HG03457 (cell line): ENCODE measurements around the gene GRIK1.
"Not testable (repeated sequence)": the region's sequence is repeated elsewhere in the genome, so short reads cannot be mapped to it uniquely, and the experiment has no call there.

Source experiments
- ATAC-seq: cut with Tn5 transposase; IDR thresholded peaks from one replicate; pipeline ENCODE4 v1.9.1; 2021; ENCODE audit warnings: moderate number of reproducible peaks; ENCODE audit not compliant: unreplicated experiment

The GRIK1 gene

DNA sequence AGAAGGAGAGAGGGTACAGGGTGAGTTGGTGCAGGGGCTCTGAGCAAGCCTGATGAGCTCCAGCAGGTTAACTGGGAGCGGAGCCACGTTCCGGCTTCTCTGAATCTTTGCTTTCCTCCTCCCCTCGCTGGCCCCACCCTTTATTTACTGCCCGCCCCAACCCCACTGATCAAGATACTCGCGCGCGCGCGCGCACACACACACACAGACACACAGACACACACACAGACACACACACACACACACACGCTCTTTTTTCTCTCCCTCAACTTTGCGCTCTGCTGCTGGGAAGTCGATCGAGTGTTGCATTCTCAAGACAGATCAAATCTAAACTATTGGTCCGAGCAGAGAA, at the start of gene GRIK1:
GRIK1 (minus strand) TSS at position 73 of the 352 bp plus-strand sequence.
- no peak for ATAC-seq

DNA sequence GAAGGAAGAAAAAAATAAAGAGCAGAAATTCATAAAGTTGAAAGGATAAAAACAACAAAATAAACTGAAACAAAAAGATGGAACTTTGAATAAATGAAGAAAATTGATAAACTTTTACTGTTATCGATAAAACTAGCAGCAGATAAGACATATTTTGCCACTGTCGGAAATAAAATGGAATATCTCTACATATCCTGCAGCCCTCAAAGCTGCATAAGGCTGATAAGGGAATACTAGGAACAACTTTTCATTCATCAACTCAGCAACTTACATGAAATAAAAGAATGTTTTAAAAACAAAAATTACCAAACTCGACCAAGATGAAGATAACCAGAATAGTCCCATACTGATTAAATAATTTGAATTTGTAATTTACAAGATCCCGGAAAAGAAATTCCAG, 48.0 kb upstream of the GRIK1 start:
- no peak for ATAC-seq

DNA sequence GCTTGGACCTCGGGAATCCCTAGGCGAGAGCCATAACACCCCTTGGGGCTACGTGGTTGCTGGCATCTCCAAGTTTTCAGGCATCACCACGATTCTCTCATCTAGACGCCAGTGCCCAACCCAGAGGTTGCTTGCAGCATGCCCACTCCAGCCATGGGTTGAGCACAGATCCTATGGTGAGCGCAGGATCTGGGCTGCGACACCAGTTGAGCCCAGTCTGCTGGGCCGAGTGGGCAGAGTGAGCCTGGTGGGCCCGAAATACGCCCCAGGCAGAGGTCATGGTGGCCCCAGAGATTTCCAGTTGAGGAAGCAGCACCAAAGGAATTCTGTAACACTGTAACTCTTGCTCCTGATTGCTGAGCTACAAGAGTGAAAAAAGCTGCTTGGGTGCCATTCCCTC, 46.1 kb upstream of the GRIK1 start:
- ATAC-seq = no peak

DNA sequence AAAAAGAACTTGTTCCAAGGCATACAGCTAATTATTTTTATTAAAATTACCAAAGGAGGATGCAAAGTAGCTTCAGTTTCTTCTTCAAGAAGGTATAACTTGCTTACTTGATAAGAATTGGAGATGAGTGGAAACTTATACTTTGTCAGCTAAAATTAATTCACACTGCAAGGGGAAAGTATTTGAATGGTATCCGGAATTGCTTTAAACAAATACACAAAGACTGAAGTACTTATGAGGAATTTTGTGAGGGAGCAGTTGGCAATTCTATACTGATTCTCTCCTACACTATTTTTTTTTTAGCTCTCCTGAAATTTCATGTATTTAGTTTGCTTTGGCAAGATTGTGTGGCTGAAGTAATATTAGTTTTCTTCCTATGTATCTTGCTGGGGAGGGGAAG, 39.2 kb upstream of the GRIK1 start:
- no peak for ATAC-seq

DNA sequence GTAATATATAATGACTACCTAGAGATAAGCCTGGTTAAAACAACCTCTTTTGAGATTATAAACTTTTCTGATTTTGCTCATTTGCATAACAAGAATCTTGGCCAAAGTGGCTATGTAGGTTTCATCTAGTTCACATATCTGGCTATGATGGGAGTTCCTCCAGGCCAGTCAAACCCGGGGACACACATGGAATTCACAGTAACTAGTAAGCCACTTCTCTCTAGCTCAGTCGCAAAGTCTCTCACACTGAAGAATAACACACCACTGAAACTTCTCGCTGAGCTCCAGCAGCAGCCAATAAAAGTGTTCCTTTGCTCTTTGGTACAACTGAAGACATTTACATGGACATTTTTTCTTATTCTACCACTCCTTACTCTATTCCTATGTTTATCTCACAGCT, 36.0 kb upstream of the GRIK1 start:
- ATAC-seq = no peak

DNA sequence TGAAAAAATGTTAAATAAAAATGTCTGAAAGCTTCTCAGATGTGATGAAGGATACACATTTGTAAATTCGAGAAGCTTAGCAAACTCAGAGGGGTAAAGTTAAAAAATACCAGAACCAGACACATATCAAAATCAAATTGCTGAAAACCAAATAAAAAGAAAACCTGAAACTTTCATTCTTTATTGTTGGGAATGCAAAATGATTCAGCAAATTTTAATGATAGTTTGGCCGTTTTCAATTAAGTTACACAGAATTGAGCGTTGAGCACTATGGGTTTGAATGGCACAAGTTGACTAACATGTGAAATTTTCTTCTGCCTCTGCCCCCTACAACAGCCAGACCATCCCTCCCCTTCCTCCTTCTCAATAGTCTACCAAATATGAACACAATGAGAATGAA, 33.5 kb upstream of the GRIK1 start:
- no peak for ATAC-seq

DNA sequence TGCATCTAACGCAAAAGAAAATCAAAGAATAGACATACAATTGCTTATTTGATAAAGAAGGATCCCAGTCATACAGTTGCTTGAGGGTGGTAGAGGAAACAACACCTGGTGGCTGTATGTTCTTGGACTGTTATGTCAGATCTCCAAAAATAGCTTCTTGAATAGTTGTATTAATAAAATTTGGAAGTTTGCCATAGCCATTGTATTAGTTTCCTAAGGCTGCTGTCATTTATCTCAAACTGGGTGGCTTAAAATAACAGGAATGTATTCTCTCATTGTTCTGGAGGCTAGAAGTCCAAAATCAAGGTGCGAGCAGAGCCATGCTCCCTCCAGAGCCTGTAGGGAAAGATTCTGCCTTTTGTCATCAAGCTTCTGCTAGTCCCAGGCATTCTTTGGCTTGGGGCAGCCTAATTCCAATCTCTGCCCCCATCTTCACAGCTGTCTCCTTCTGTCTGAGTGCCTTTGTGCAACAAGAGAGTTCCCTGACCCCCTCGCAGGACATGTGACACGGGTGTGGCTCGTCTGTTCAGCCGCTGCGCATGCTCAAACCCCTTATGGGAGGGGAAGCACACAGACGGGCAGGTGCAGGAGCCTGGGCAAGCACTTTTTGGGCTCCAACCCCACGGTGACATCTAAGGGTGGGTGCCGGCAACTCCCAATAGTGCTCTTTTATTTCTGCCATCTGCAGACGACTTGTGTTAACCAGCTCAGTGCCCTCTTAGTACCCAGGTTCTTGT, 21.7 kb upstream of the GRIK1 start:
- ATAC-seq = no peak

DNA sequence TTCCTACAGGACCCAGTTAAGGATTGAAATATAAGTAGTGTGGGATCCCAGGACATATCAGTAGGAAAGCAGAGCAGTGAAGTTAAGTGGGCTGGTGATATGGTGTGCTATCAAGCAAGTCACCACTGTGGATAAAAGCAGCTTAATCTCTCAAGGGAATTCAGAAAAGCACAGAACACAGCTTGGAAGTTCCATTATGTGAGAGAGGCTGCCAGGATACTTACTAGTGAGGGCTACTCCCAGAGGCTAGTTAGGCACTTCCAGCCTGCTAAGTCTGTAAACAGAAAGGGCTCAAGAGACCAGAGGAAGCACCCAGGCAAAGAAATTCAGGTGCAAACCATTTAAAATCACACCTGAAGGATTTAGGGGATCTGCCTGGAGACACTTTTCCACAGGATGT, 18.8 kb upstream of the GRIK1 start:
- ATAC-seq = no peak

DNA sequence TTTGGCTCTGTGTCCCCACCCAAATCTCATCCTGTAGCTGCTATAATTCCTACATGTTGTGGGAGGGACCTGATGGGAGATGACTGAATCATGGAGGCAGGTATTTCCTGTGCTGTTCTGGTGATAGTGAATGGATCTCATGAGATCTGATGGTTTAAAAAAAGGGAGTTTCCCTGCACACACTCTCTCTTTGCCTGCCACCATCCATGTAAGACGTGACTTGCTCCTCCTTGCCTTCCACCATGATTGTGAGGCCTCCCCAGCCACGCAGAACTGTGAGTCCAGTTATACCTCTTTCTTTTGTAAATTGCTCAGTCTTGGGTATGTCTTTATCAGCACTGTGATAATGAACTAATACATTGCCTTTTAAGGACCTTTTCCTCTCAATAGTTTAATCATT, 18.2 kb upstream of the GRIK1 start:
- not testable (repeated sequence) for ATAC-seq

DNA sequence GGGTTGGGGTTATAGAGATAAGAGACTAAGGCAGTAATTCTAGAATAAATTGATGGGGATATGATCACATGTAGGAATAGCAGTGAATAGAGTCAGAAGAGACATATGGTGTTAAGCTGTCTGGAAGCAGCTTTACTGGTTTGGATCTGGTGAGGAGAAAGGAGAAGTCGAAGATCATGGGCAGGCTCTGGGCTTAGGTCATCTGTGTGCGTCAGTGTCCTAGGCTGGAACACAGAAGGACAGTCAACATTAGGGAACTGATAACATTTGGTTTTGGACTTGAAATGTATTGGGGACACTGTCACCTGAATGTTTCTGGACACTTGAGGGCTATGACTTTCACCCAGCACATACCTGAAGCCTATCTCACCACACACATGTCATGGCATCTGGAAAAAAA, 13.9 kb upstream of the GRIK1 start:
- ATAC-seq = no peak

DNA sequence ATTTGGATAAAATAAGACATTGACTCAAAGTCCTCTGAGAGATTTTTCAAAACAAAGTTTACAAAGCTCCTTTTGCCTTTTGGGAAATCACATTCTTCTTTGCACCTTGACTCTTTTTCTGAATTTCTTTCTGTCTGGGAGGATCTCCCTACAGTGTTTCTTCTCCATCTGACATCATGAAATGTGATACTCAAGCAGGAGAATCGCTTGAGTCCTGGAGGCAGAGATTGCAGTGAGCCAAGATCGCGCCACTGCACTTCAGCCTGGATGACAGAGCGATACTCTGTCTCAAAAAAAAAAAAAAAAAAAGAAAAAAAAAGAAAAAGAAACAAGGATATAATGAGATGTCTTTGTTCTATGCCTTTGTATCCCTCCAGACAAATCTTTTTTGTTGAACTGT, 13.3 kb upstream of the GRIK1 start:
- ATAC-seq = no peak

DNA sequence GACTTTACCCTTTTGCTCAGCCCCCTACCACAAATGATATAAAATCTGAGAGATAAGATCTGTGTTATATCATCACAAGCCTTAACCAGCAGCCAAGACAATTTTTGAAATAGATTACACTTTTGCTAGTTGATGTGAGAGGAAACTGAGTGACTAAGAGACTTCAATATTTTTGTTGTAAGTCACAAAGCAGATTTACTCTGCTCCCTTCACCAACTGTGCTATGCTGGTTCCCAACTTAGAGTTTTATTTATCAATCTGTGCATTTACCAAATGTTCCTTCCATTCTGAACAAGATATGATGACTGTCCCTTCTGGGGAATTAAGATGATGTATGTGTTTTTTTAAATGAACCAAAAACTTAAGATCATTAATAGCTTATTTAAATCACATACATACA, 12.1 kb upstream of the GRIK1 start:
- no peak for ATAC-seq

DNA sequence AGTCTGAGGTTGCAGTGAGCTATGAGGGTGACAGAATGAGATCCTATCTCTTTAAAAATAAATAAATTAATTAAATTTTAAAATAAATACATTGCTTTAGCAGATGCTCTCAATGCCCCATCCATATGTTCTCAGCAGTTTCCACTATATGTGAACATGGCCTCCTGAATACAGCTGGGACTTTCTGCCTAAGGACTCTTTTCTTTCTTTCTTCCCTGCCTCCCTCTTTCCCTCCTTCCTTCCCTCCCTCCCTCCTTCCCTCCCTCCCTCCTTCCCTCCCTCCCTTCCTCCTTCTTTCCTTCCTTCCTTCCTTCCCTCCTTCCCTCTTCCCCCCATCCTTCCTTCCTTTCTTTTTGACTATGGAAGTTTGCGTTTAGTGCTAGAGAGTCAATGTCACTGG, 10.2 kb upstream of the GRIK1 start:
- no peak for ATAC-seq

DNA sequence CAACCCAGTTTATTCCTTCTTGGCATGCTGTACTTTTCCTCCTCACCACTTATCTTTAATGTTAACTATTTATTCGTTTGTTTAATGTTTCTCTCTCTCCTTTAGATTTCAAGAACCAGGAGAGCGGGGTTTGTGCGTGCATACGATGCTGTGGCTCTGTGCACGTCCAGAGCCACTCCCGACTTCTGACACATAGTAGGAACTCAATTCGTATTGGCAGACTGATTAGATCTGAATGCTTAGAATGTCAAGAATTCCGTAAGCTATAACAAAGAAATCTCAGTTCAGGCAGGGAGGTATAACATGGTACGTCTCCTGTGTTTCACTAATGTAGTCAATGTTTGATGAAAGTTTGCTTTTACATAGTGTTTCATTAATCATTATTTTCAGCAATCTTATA, 7.3 kb upstream of the GRIK1 start:
- no peak for ATAC-seq

DNA sequence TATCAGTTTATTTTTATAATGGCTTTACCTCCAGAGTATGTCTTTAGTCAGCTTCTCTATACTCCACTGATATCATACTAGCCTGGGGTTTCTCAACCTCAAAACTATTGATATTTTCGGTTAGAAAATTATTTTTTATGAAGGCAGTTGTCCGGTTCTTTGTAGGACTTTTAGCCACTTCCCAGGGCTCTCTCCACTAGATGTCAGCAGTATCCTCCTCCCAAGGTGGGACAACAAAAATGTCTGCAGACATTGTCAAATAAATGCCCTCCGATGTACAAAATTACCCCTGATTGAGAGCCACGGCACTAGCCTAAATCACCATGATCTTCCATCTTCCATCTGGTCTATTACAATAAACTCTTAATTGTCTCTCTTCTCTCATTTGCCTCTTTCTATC, 4.1 kb upstream of the GRIK1 start:
- ATAC-seq = no peak

DNA sequence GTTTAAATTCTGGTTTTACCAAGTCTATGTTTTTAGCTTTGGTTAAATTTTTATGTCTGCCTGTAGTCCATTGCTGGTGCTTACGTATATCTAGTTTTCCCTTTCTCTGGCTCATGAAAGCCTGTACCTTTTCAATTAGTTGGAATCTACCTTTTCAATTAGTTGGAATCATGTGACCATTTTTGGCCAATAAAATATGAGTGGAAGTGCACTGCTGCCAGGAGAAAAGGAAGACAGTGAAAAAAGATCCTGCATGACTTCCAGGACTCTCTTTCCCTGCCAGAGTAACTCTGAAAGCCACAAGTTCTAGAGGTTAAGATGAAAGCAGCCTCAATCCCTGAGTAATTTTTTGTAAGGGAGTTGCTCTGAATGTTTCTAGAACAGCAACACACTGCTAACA, 2.2 kb upstream of the GRIK1 start:
- ATAC-seq = no peak

DNA sequence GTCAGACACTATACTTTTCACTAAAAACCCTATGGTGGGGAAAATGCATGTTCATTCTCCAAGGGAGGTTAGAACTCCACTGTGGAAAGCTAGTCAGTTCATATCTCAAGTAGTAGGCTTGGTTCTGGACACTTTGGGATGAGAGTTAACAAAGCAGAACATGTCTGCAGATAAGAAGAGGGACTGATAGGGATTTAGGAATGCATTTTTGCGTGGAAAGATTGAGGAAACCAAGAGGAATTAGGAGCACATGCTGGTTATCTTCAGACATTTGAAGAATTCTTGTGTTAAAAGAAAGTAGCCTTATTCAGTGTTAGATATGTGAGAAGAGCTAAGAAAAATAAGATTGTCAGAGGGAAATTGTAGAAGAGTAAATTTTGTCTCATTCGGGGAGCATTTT, 1.2 kb upstream of the GRIK1 start:
- ATAC-seq = no peak

DNA sequence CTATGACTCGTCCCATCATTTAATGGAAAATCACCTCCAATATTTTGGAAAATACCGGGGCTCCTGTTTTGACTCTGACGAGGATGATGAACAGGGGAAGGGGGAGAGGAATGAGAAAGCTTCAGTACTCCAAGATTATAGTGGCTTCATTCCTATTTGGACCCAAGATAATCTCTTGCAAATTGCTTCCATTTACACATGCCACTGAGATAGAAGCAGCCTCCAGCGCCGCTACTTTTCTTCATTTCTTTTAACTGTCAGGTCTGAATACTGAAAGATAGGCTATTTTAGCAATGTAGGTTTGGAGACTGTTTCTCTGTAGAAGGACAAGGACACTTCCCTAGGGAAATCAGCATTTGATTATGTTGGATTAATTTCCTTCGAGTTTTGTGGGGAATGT, 565 bp upstream of the GRIK1 start:
- ATAC-seq = no peak

DNA sequence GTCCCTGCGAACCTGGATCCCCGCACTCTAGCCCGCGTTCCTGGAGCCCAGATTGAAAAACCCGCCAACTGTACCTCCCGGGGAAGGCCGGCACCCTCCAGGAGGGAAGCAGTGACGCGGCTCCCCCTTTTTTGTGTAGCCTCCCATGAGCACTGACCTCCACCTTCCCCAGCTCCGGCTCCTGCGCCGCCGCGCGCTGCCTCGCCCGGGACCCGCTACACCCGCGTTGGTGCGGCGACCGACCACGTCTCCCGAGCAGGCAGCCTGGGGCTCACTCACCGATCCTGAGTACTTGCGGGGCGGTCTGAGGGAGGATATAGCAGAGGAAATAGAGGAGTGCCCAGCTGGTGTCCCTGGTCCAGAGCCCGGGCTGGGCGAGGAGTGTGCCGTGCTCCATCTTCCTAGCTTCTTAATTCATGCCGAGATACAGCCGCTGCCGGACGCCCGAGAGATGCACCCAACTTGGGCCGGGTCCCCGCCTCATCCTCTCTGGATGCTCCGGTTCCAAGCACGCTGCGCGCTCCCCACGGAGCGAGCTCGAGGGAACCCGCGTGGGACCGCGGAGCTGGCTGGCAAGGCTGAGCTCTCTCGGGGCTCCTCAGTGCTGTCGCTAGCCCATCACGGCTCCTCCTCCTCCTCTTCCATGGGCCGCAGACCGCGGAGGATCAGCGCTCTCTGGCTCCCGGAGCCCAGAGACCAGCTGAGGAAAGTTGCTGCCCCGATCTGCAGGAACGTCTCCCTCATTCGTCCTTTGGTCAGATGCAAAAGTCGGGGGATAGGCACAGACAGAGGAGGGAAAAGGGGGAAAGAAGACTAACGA, 482 bp downstream of the GRIK1 start:
- ATAC-seq = no peak

DNA sequence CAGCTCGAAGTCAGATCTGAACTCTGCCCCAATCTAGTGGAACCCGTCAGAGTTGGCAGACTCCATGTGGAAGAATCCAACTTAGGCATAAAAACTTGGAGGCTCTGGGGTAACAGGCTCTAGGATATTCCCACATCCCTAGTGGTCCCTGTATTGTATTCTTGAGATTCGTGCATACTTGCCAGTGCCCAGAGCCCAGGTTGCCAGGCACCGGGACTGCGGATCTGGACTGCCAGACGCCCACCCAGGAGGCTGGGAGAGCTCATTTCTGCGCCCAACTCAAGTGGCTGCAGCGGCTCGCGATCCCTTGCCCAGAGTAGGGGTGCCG, 1.1 kb downstream of the GRIK1 start:
- ATAC-seq = no peak

DNA sequence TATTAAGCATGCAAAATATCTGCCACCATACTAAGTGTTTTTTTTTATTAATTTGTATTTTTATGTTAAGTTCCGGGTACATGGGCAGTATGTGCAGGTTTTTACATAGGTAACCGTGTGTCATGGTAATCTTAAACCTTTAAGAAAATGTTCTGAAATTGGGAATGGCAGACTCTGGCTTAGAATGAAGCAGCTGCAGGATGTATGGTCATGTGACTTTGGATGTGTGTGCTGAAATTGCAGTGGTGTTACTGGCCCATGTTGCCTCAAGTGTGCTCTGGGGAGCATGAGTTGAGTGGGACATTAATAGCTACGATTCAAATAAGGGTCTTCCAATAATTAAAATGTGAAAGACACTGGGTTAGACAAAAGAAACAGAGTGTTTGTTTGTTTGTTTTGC, 6.7 kb downstream of the GRIK1 start:
- ATAC-seq = no peak

DNA sequence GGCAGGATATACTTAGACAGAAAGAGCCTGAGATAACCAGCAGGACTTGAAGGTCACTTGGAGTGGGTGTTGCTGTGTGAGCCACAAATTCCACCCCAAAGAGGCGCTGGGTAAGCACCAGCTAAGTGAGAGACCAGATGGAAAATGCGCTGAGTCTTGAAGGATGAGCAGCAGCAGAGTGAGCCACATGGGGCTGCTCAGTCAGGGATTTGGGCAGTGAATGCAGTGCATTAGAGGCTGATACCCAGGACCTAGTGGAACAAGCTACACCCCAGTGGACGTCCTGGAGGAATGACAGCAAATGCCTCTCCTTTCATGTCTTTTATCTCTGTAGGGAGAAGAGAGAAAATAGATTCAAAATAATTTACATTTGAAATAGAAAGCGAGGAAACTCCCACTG, 11.3 kb downstream of the GRIK1 start:
- no peak for ATAC-seq

DNA sequence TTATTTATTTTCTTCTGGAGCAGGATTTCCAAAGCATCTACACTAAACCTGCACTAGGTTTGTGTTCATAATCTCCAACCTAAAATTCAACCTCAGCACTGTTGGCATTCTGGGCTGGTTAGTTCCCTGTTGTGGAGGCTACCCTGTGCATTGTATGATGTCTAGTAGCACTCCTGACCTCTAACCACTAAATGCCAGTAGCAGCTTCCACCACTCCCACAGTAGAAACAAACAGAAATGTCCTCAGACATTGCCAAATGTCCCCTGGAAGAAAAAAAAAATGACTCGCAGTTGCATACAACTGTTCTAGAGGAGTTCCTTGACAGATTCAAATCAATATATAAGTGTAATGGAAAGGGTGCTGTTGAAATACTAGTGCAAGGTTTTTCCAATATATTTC, 18.9 kb downstream of the GRIK1 start:
- no peak for ATAC-seq
